Right lobe of liver (tissue), 6 donors: ENCODE results near the gene EXOSC3. TPM values are rescaled to one million over a fixed set of nuclear protein-coding genes. Genes with fewer than 3 reads are reported as not detected.
"Not testable (repeated sequence)": the region's sequence is repeated elsewhere in the genome, so short reads cannot be mapped to it uniquely, and the experiment has no call there.

Experiments
- ATAC-seq, 4 donors: fragments of 200-7000 bp; cut with Tn5 transposase; one replicate each; pipeline ENCODE4 v1.9.1; 2020; ENCODE audit warnings: mild to moderate bottlenecking in 4 of 4, moderate library complexity in 4 of 4
- DNase-seq, 3 donors: peaks; one replicate each; pipeline ENCODE4 v3.0.0-alpha.2; 2020
- H3K27ac ChIP-seq, 3 donors: fragments of 200-600 bp; one replicate each; pipeline ENCODE4 v1.8.0; 2022
- H3K27me3 ChIP-seq, 2 donors: fragments of 200-600 bp; one replicate each; pipeline ENCODE4 v1.8.0; 2022
- H3K36me3 ChIP-seq, 4 donors: fragments of 200-600 bp; sonication (generic) in 1 of 4; one replicate each; pipeline versions ENCODE4 v1.5.1 to v1.8.0; 2017 to 2022; ENCODE audit warnings: control low read depth in 1 of 4
- H3K4me1 ChIP-seq, 4 donors: fragments of 200-600 bp; sonication (generic) in 1 of 4; one replicate each; pipeline versions ENCODE4 v1.5.1 to v1.8.0; 2017 to 2022; ENCODE audit warnings: control low read depth in 1 of 4
- H3K4me3 ChIP-seq, 3 donors: fragments of 200-600 bp; one replicate each; pipeline ENCODE4 v1.8.0; 2022
- H3K9me3 ChIP-seq, 4 donors: fragments of 200-600 bp; sonication (generic) in 1 of 4; one replicate each; pipeline versions ENCODE4 v1.5.1 to v1.8.0; 2017 to 2022; ENCODE audit warnings: control low read depth in 1 of 4
- POLR2A ChIP-seq: fragments of 450-650 bp; IDR thresholded peaks from one replicate; pipeline ENCODE4 v1.6.1; 2017; ENCODE audit warnings: antibody characterized with exemption, mild to moderate bottlenecking
- WGBS: methylation state at CpG from one replicate; pipeline ENCODE4 v1.1.6; 2018; ENCODE audit warnings: low coverage, low lambda C conversion rate; ENCODE audit not compliant: insufficient coverage; ENCODE audit errors: missing lambda C conversion rate; 5-methylcytosine and 5-hydroxymethylcytosine counted together
- intact Hi-C, 2 donors: fragments of 100-400 bp; cut with DNase I; formaldehyde crosslinking; loops; one replicate each; pipeline versions ENCODE4 v1.11.2 to v1.14.1; 2022
- total RNA-seq, 6 experiments: library from RNA; depleted of rRNA in 2 of 6; stranded (reverse); fragments of >200 nt in 2 of 6; fragmentation: NEBNext Ultra II Directional in 3 of 6; extraction: Animal tissue kit (Norgen Biotek cat#: 25700) in 3 of 6; gene quantifications; one replicate each; pipeline versions ENCODE4 v1.1.0 to v1.2.4, GENCODE V29; 2016 to 2023
- TF ChIP-seq, protein P1 (sequence below), 4 donors: fragments of 200-600 bp in 3 of 4; fragments of 450-650 bp in 1 of 4; IDR thresholded peaks; one replicate each; pipeline versions ENCODE4 v1.5.1 to v1.8.0; 2016 to 2022; ENCODE audit warnings: antibody characterized with exemption in 4 of 4, mild to moderate bottlenecking in 2 of 4
- donor health status: DM: no; HTN: yes; CAD: no.
- donor health status: DM: no; HTN: no; CAD: no.
- donor health status: DM: no; HTN: no; CAD: no.
- donor health status: DM: no; HTN: yes; CAD: no.
- donor health status: DM: no; HTN: yes; CAD: no.

The EXOSC3 gene
- total RNA-seq, 6 experiments from 2014 or later: 13.1 to 17.1 (median 14.7) TPM

- 87% methylated on average over 3 of the region's 3 CpGs for WGBS
- intact Hi-C loops: no loop called here
- TF ChIP-seq POLR2A: no peak
- TF ChIP-seq, protein P1, sequence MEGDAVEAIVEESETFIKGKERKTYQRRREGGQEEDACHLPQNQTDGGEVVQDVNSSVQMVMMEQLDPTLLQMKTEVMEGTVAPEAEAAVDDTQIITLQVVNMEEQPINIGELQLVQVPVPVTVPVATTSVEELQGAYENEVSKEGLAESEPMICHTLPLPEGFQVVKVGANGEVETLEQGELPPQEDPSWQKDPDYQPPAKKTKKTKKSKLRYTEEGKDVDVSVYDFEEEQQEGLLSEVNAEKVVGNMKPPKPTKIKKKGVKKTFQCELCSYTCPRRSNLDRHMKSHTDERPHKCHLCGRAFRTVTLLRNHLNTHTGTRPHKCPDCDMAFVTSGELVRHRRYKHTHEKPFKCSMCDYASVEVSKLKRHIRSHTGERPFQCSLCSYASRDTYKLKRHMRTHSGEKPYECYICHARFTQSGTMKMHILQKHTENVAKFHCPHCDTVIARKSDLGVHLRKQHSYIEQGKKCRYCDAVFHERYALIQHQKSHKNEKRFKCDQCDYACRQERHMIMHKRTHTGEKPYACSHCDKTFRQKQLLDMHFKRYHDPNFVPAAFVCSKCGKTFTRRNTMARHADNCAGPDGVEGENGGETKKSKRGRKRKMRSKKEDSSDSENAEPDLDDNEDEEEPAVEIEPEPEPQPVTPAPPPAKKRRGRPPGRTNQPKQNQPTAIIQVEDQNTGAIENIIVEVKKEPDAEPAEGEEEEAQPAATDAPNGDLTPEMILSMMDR (IDR thresholded peaks at IDR 0.05): no peak
Observed at GRCh38 chr9:37758747-37759146, 26.1 kb downstream of the EXOSC3 start.

DNA sequence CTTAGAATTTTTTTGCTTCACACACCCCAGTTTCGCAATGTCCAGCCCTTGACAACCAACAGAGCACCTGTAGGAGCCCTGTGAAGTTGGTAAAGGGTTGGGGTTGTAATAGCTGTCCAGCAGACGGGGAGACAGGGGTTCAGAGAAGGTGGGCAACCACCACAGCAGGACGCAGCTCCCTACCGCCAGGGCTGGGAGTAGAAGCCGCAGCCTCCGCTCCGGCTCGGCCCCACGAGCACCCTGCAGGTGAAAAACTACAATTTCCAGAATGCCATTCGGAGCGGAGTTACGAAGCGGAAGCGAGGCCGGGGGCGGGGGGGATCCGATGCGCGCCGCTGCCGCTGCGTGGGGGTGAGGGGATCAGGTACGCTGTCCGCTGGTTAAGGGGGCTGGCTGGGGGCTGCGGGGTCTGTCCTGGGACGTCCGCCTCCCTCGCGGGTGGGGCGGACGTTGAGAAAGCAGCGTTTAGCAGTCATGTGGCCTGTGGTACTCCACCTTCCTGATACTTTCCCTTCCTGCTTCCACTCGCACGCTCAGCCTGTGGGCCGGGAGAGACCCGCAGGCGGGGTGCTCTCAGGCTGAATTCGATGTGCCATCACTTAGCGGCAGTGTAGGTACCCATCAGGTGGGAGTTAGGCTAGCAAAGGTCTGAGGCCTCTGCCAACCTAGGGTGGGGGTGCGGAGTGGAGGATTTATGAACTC is 31.2 kb downstream of the EXOSC3 start, which contains the start of gene TRMT10B:
TRMT10B (plus strand) TSS at position 317 of the 702 bp plus-strand sequence. CDS start 8,127 bp downstream, outside the sequence.
- no peaks in the 10 kb centered on the region for H3K36me3 ChIP-seq
- TF ChIP-seq POLR2A: no peak
- TF ChIP-seq, protein P1 (IDR thresholded peaks at IDR 0.05): no peak
- no peaks in the 10 kb centered on the region for H3K27me3 ChIP-seq
- peaks cover 0 to 6% (median 0%) of the 10 kb centered on the region in 4 donors for H3K4me1 ChIP-seq
- no peaks in the 10 kb centered on the region for H3K9me3 ChIP-seq
- H3K27ac ChIP-seq: peak within 1 kb of the TSS; percentile 57 to 83 (median 81)
- ATAC-seq: peak; percentile 95 to 98 (median 97)
- WGBS: 3% methylated on average over 28 of the region's 40 CpGs
- H3K4me3 ChIP-seq: peak within 1 kb of the TSS; percentile 71 to 91 (median 87)
- DNase-seq: peak; percentile 70 to 78 (median 71)
- intact Hi-C loops: no loop called here

More at GRCh38 chr9:37758747-37759146, 26.1 kb downstream of the EXOSC3 start:
- DNase-seq (no peak), ATAC-seq (no peak)
- H3K4me1 ChIP-seq: peaks cover 0 to 6% (median 0%) of the 10 kb centered on the region in 4 donors
- H3K36me3 ChIP-seq: no peaks in the 10 kb centered on the region
- H3K4me3 ChIP-seq: no peak overlapping the region
- H3K27ac ChIP-seq: no peak overlapping the region
- no peaks in the 10 kb centered on the region for H3K27me3 ChIP-seq
- no peaks in the 10 kb centered on the region for H3K9me3 ChIP-seq

- intact Hi-C loops: no loop called here
- Histone ChIP-seq H3K4me1 (peaks cover 0 to 6% (median 0%) of the 10 kb centered on the region in 4 donors), H3K36me3 (no peaks in the 10 kb centered on the region), H3K4me3 (peak overlapping the region; percentile 71 to 91 (median 87)), H3K9me3 (no peaks in the 10 kb centered on the region), H3K27me3 (no peaks in the 10 kb centered on the region), H3K27ac (peak overlapping the region in 2 of 3 donors; percentile 57 to 83)
- no peak for DNase-seq
- no peak for ATAC-seq
- no peak for TF ChIP-seq POLR2A
- 85% methylated on average over 19 of the region's 29 CpGs for WGBS
Observed at GRCh38 chr9:37752642-37753488, 32.0 kb downstream of the EXOSC3 start.

GRCh38 chr9:37752112-37752511 is 32.8 kb downstream of the EXOSC3 start:
- no CpG with 5 or more reads among the region's 13 CpGs for whole genome bisulfite sequencing

DNA sequence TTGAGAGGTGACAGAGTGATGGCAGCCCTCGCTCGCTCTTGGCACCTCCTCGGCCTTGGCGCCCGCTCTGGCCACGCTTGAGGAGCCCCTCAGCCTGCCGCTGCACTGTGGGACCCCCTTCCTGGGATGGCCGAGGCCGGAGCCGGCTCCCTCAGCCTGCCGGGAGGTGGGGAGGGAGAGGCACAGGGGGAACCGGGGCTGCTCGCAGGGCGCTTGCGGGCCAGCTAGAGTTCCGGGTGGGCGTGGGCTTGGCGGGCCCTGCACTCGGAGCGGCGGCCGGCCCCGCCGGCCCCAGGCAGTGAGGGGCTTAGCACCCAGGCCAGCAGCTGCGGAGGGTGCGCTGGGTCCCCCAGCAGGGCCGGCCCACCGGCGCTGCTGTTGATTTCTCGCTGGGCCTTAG is 33.2 kb downstream of the EXOSC3 start:
- ATAC-seq, H3K27me3 ChIP-seq, H3K4me1 ChIP-seq, H3K4me3 ChIP-seq, H3K36me3 ChIP-seq, intact Hi-C loops, H3K27ac ChIP-seq, DNase-seq, H3K9me3 ChIP-seq: not testable (repeated sequence)
- WGBS: 89% methylated on average over 4 of the region's 30 CpGs

More at GRCh38 chr9:37752112-37752511, 32.8 kb downstream of the EXOSC3 start:
- DNase-seq, H3K36me3 ChIP-seq, H3K4me1 ChIP-seq, H3K27me3 ChIP-seq, intact Hi-C loops, ATAC-seq, H3K27ac ChIP-seq, H3K4me3 ChIP-seq, H3K9me3 ChIP-seq: not testable (repeated sequence)
